K562 (cell line): ENCODE data around the gene GAPDH. TPM values are rescaled to one million over a fixed set of nuclear protein-coding genes. Genes with fewer than 3 reads are reported as not detected.

Experiments
- ATAC-seq: fragments of 200-7000 bp; cut with Tn5 transposase; 3 replicates; pipeline ENCODE4 v1.9.1; 2020; ENCODE audit warnings: moderate library complexity
- BruUV-seq: library from RNA; stranded (reverse); fragments of 400-500 nt; replicated peaks from 2 replicates; lab custom pipeline; 2021; lab: Mats Ljungman, UMichigan
- CTCF ChIA-PET: fragments of 300-600 bp; formaldehyde crosslinking; extraction: SDS; loops from one replicate; lab custom pipeline; 2021; ENCODE audit warnings: low intra/inter-chr PET ratio; lab: Yijun Ruan, JAX
- POLR2A ChIA-PET: fragments of 300-600, 350-650 bp; sonication (Branson Sonifier 250); formaldehyde crosslinking; extraction: SDS; loops from one replicate; lab custom pipeline; 2021; ENCODE audit warnings: antibody characterized with exemption, inconsistent platforms; lab: Yijun Ruan, JAX
- DNase-seq, 4 experiments: peaks; one replicate each; pipeline versions ENCODE4 v3.0.0 to v3.0.0-alpha.2; 2011 to 2018; ENCODE audit warnings: low spot score in 3 of 4, mixed read lengths in 3 of 4; ENCODE audit errors: extremely low read depth in 1 of 4
- FAIRE-seq: peaks from 2 replicates; lab custom pipeline; 2011; peaks lifted over from hg19 to GRCh38; lab: Jason Lieb, UNC
- H2AFZ ChIP-seq: 2 replicates; pipeline ENCODE4 v1.6.0; 2011; ENCODE audit warnings: low read depth, low read length, control low read depth, inconsistent platforms
- H3K27ac ChIP-seq: fragments of 200-600 bp; 3 replicates; pipeline ENCODE4 v1.8.0; 2011; ENCODE audit warnings: low read depth, mild to moderate bottlenecking, control low read depth, inconsistent platforms, low read length, moderate library complexity, mixed read lengths; ENCODE audit errors: extremely low read depth
- H3K27me3 ChIP-seq, 2 experiments: fragments of 300-600 bp in 1 of 2; 2 replicates in 1 of 2; 3 replicates in 1 of 2; pipeline versions ENCODE4 v1.6.0 to v1.8.0; 2011; ENCODE audit warnings: inconsistent platforms in 2 of 2, low read length in 2 of 2, mild to moderate bottlenecking in 1 of 2, mixed read lengths in 1 of 2, moderate library complexity in 1 of 2; ENCODE audit not compliant: control insufficient read depth in 2 of 2, insufficient read depth in 2 of 2
- H3K36me3 ChIP-seq: fragments of 300-600 bp; 3 replicates; pipeline ENCODE4 v1.8.0; 2011; ENCODE audit warnings: mild to moderate bottlenecking, low read length, inconsistent platforms; ENCODE audit not compliant: control insufficient read depth, insufficient read depth
- H3K4me1 ChIP-seq, 2 experiments: fragments of 200-600 bp in 1 of 2; replicated peaks in 1 of 2; 2 replicates in 1 of 2; 3 replicates in 1 of 2; pipeline versions ENCODE4 v1.5.1 to v1.8.0; 2011; ENCODE audit warnings: inconsistent platforms in 2 of 2, low read length in 2 of 2, mild to moderate bottlenecking in 1 of 2, mixed read lengths in 1 of 2, moderate library complexity in 1 of 2; ENCODE audit not compliant: control insufficient read depth in 2 of 2, insufficient read depth in 2 of 2
- H3K4me2 ChIP-seq: 2 replicates; pipeline ENCODE4 v1.6.1; 2011; ENCODE audit warnings: low read length, control low read depth, inconsistent platforms, mixed read lengths; ENCODE audit not compliant: insufficient read depth
- H3K4me3 ChIP-seq: fragments of 200-600 bp; sonication (generic), shearing (Covaris generic); 2 replicates; pipeline ENCODE4 v1.5.1; 2016; ENCODE audit warnings: control low read depth, inconsistent platforms
- H3K79me2 ChIP-seq: fragments of 200-600 bp; 3 replicates; pipeline ENCODE4 v1.8.0; 2011; ENCODE audit warnings: low read length, inconsistent platforms; ENCODE audit not compliant: control insufficient read depth, insufficient read depth
- H3K9ac ChIP-seq, 2 experiments: 2 replicates each; pipeline versions ENCODE4 v1.6.0 to v1.6.1; 2011; ENCODE audit warnings: low read depth in 2 of 2, low read length in 2 of 2, control low read depth in 1 of 2, inconsistent platforms in 1 of 2, mild to moderate bottlenecking in 1 of 2, mixed read lengths in 1 of 2; ENCODE audit not compliant: insufficient read depth in 1 of 2
- H3K9me1 ChIP-seq: one replicate; pipeline ENCODE4 v1.6.0; 2011; ENCODE audit warnings: inconsistent platforms, mild to moderate bottlenecking, low read length, moderate library complexity; ENCODE audit not compliant: control insufficient read depth, insufficient read depth
- H3K9me3 ChIP-seq: replicated peaks from 2 replicates; pipeline ENCODE4 v1.5.1; 2011; ENCODE audit warnings: low read depth, low read length, inconsistent platforms; ENCODE audit not compliant: control insufficient read depth, insufficient read depth
- H4K20me1 ChIP-seq: replicated peaks from 2 replicates; pipeline ENCODE4 v1.6.1; 2011; ENCODE audit warnings: low read length, inconsistent platforms, mixed read lengths; ENCODE audit not compliant: control insufficient read depth, insufficient read depth
- ADNP ChIP-seq: fragments of 200-800 bp; sonication (Bioruptor generic); IDR thresholded peaks from 2 replicates; pipeline ENCODE4 v1.6.1; 2016; ENCODE audit warnings: missing genetic modification characterization, missing compliant biosample characterization
- NCOA4 ChIP-seq: fragments of 450-650 bp; IDR thresholded peaks from 2 replicates; pipeline ENCODE4 v1.6.1; 2018; ENCODE audit warnings: mild to moderate bottlenecking; ENCODE audit not compliant: partially characterized antibody
- SRSF1 ChIP-seq: fragments of 200-400 bp; formaldehyde crosslinking; IDR thresholded peaks from 2 replicates; pipeline ENCODE4 v1.6.1; 2017; ENCODE audit warnings: mild to moderate bottlenecking, low read depth, low read length, moderate library complexity
- WGBS: fragments of 100-300 bp; shearing (Covaris generic); methylation state at CpG from one replicate; pipeline ENCODE4 v1.1.6; 2016; ENCODE audit warnings: low coverage, mixed read lengths; ENCODE audit not compliant: insufficient coverage; ENCODE audit errors: missing lambda C conversion rate; 5-methylcytosine and 5-hydroxymethylcytosine counted together
- in situ Hi-C: fragments of 300-500 bp; cut with MboI; formaldehyde crosslinking; loops from 4 replicates; pipeline ENCODE4 v1.15.0; 2018; ENCODE audit warnings: inconsistent platforms, mixed read lengths
- intact Hi-C: fragments of 100-400 bp; cut with micrococcal nuclease; formaldehyde crosslinking; loops from 2 replicates; pipeline ENCODE4 v1.14.2; 2022
- polyA plus RNA-seq, 8 experiments: library from polyadenylated mRNA; depleted of rRNA in 4 of 8; stranded (reverse) in 5 of 8; unstranded in 3 of 8; fragments of >200 nt; fragmentation: Nextera tagmentation in 2 of 8; fragmentation: Illumina TruSeq in 1 of 8; extraction: Ambion mirVana in 2 of 8; extraction: Trizol in 1 of 8; gene quantifications; 2 replicates each; pipeline versions ENCODE4 v1.2.1 to v1.2.3, GENCODE V29; 2011 to 2014; ENCODE audit warnings: inconsistent platforms in 1 of 8, missing spikeins in 1 of 8
- total RNA-seq, 7 experiments: library from RNA; depleted of rRNA in 6 of 7; stranded (reverse); fragments of >200 nt in 6 of 7; fragmentation: Illumina TruSeq in 2 of 7; extraction: Trizol in 2 of 7; gene quantifications; 2 replicates each; pipeline versions ENCODE4 v1.2.1 to v1.2.3, GENCODE V29; 2011 to 2021; ENCODE audit warnings: low replicate concordance in 1 of 7
- TF ChIP-seq, protein P1 (sequence below): sonication (generic); formaldehyde crosslinking; IDR thresholded peaks from 2 replicates; pipeline ENCODE4 v1.8.0; 2022; ENCODE audit warnings: missing genetic modification reagents, mild to moderate bottlenecking, borderline replicate concordance
- TF ChIP-seq, protein P2 (sequence below): sonication (generic); formaldehyde crosslinking; IDR thresholded peaks from 2 replicates; pipeline ENCODE4 v1.8.0; 2023; ENCODE audit warnings: mild to moderate bottlenecking, missing genetic modification reagents
- TF ChIP-seq, protein P3 (sequence below), 2 experiments: fragments of 150-350 bp in 1 of 2; IDR thresholded peaks; 2 replicates each; pipeline ENCODE4 v1.6.1; 2012 to 2016; ENCODE audit warnings: low read depth in 2 of 2, low read length in 2 of 2, mild to moderate bottlenecking in 1 of 2, moderate library complexity in 1 of 2
- TF ChIP-seq, protein P4 (sequence below): fragments of 200-400 bp; formaldehyde crosslinking; IDR thresholded peaks from 2 replicates; pipeline ENCODE4 v1.6.1; 2017; ENCODE audit warnings: mild to moderate bottlenecking, low read depth, low read length, moderate library complexity

GAPDH gene
- total and polyA plus RNA-seq, 9 of the 15 experiments (the other 6 are each of a cell fraction or from before 2014, with no cell fraction given), result 2,206 to 6,793 (median 4,217) TPM

DNA sequence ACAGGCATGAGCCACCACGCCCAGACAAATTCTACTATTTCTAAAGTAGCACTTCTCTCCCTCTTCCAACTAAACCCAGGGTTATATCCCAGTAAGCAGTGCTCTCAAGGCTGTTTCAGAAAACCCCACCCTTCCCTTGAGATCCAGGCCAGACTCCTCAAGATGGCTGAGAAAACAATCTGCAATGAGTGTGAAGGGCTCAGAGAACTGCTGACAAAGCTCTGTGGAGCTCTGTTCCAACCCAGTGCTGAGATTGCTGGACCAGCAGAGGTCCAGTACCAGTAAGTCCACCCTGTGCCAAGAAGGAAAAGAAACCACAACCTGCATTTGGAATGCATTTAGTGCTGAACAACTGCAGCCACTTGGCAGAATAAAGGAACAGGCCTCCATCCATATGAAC, 25.2 kb downstream of the GAPDH start:
- H3K79me2 ChIP-seq, result peaks cover 9% of the 10 kb centered on the region; the same call in 2 of the 3 replicates
- peaks cover 0 to 12% of the 10 kb centered on the region in 2 experiments; a peak in 2 of 5 replicates for H3K4me1 ChIP-seq
- in situ Hi-C loops, result no loop called here
- ChIA-PET CTCF (no interaction called here), POLR2A (no interaction called here)
- no peak overlapping the region for H3K4me3 ChIP-seq
- DNase-seq (no peak), ATAC-seq (no peak), FAIRE-seq (no peak)
- no peaks in the 10 kb centered on the region for H3K9me3 ChIP-seq
- BruUV-seq, result no TSS peak
- H4K20me1 ChIP-seq, result no peaks in the 10 kb centered on the region; the same call in 1 of the 2 replicates
- H3K9ac ChIP-seq, result no peak overlapping the region
- no peak overlapping the region for H3K27ac ChIP-seq
- whole genome bisulfite sequencing, result 90% methylated on average over 1 of the region's 1 CpG
- H3K36me3 ChIP-seq, result peaks cover 73% of the 10 kb centered on the region; the same call in 2 of the 3 replicates
- no peak overlapping the region for H2AFZ ChIP-seq
- H3K9me1 ChIP-seq, result no peaks in the 10 kb centered on the region
- intact Hi-C loops, result loop anchor here (10.0 kb wide), 1 partner anchor 265 kb away; the partner anchor contains the start of genes GPR162 and P3H3
- no peaks in the 10 kb centered on the region for H3K27me3 ChIP-seq
- H3K4me2 ChIP-seq, result no peak overlapping the region
- TF ChIP-seq SRSF1, result no peak
- no peak for TF ChIP-seq NCOA4
- TF ChIP-seq, protein P1, sequence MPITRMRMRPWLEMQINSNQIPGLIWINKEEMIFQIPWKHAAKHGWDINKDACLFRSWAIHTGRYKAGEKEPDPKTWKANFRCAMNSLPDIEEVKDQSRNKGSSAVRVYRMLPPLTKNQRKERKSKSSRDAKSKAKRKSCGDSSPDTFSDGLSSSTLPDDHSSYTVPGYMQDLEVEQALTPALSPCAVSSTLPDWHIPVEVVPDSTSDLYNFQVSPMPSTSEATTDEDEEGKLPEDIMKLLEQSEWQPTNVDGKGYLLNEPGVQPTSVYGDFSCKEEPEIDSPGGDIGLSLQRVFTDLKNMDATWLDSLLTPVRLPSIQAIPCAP (CRISPR knock-in tag), result no peak
- TF ChIP-seq, protein P2, sequence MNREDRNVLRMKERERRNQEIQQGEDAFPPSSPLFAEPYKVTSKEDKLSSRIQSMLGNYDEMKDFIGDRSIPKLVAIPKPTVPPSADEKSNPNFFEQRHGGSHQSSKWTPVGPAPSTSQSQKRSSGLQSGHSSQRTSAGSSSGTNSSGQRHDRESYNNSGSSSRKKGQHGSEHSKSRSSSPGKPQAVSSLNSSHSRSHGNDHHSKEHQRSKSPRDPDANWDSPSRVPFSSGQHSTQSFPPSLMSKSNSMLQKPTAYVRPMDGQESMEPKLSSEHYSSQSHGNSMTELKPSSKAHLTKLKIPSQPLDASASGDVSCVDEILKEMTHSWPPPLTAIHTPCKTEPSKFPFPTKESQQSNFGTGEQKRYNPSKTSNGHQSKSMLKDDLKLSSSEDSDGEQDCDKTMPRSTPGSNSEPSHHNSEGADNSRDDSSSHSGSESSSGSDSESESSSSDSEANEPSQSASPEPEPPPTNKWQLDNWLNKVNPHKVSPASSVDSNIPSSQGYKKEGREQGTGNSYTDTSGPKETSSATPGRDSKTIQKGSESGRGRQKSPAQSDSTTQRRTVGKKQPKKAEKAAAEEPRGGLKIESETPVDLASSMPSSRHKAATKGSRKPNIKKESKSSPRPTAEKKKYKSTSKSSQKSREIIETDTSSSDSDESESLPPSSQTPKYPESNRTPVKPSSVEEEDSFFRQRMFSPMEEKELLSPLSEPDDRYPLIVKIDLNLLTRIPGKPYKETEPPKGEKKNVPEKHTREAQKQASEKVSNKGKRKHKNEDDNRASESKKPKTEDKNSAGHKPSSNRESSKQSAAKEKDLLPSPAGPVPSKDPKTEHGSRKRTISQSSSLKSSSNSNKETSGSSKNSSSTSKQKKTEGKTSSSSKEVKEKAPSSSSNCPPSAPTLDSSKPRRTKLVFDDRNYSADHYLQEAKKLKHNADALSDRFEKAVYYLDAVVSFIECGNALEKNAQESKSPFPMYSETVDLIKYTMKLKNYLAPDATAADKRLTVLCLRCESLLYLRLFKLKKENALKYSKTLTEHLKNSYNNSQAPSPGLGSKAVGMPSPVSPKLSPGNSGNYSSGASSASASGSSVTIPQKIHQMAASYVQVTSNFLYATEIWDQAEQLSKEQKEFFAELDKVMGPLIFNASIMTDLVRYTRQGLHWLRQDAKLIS, result no peak
- TF ChIP-seq, protein P3, sequence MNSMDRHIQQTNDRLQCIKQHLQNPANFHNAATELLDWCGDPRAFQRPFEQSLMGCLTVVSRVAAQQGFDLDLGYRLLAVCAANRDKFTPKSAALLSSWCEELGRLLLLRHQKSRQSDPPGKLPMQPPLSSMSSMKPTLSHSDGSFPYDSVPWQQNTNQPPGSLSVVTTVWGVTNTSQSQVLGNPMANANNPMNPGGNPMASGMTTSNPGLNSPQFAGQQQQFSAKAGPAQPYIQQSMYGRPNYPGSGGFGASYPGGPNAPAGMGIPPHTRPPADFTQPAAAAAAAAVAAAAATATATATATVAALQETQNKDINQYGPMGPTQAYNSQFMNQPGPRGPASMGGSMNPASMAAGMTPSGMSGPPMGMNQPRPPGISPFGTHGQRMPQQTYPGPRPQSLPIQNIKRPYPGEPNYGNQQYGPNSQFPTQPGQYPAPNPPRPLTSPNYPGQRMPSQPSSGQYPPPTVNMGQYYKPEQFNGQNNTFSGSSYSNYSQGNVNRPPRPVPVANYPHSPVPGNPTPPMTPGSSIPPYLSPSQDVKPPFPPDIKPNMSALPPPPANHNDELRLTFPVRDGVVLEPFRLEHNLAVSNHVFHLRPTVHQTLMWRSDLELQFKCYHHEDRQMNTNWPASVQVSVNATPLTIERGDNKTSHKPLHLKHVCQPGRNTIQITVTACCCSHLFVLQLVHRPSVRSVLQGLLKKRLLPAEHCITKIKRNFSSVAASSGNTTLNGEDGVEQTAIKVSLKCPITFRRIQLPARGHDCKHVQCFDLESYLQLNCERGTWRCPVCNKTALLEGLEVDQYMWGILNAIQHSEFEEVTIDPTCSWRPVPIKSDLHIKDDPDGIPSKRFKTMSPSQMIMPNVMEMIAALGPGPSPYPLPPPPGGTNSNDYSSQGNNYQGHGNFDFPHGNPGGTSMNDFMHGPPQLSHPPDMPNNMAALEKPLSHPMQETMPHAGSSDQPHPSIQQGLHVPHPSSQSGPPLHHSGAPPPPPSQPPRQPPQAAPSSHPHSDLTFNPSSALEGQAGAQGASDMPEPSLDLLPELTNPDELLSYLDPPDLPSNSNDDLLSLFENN (IDR thresholded peaks at IDR 0.05; ENCODE audit: low read depth in 2 of 2, low read length in 2 of 2), result no peak
- TF ChIP-seq, protein P4, sequence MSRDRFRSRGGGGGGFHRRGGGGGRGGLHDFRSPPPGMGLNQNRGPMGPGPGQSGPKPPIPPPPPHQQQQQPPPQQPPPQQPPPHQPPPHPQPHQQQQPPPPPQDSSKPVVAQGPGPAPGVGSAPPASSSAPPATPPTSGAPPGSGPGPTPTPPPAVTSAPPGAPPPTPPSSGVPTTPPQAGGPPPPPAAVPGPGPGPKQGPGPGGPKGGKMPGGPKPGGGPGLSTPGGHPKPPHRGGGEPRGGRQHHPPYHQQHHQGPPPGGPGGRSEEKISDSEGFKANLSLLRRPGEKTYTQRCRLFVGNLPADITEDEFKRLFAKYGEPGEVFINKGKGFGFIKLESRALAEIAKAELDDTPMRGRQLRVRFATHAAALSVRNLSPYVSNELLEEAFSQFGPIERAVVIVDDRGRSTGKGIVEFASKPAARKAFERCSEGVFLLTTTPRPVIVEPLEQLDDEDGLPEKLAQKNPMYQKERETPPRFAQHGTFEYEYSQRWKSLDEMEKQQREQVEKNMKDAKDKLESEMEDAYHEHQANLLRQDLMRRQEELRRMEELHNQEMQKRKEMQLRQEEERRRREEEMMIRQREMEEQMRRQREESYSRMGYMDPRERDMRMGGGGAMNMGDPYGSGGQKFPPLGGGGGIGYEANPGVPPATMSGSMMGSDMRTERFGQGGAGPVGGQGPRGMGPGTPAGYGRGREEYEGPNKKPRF, result no peak
- no peak for TF ChIP-seq ADNP (tag)
